ENCODE measurements around the gene FXYD1.

The FXYD1 gene

DNA sequence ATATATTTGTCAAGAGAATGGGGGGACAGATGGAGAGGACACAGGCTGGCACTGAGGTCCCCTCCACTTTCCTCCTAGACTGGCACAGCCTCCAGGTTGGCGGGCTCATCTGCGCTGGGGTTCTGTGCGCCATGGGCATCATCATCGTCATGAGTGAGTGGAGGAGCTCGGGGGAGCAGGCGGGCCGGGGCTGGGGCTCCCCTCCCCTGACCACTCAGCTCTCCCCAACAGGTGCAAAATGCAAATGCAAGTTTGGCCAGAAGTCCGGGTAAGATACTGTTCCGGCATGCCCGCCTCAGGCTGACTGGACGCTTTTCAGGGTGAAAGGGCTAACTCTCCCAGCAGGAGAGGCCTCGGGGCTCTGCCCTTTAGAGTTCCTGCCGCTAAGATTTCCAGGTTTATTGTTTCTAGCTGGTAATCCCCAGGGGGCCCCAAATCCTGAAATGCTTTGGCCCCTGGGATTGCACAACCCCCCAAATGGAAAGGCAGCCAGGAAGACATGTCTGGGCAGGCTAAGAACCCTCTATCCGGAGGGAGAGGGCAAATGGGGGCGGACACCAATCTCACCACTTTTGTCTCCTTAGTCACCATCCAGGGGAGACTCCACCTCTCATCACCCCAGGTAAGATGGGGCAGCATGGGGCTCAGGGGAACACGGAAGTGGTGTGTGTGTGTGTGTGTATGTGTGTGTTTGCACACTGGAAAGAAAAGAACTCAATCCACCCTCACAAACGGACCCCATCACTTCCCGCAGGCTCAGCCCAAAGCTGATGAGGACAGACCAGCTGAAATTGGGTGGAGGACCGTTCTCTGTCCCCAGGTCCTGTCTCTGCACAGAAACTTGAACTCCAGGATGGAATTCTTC lies 15.7 kb upstream of the FXYD1 start:
- TF ChIP-seq, protein P1, sequence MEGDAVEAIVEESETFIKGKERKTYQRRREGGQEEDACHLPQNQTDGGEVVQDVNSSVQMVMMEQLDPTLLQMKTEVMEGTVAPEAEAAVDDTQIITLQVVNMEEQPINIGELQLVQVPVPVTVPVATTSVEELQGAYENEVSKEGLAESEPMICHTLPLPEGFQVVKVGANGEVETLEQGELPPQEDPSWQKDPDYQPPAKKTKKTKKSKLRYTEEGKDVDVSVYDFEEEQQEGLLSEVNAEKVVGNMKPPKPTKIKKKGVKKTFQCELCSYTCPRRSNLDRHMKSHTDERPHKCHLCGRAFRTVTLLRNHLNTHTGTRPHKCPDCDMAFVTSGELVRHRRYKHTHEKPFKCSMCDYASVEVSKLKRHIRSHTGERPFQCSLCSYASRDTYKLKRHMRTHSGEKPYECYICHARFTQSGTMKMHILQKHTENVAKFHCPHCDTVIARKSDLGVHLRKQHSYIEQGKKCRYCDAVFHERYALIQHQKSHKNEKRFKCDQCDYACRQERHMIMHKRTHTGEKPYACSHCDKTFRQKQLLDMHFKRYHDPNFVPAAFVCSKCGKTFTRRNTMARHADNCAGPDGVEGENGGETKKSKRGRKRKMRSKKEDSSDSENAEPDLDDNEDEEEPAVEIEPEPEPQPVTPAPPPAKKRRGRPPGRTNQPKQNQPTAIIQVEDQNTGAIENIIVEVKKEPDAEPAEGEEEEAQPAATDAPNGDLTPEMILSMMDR (IDR thresholded peaks at IDR 0.05), result no peak
- no peak for DNase-seq (ENCODE audit: low spot score)
- peak overlapping the region; percentile 77 for H3K4me3 ChIP-seq
- H3K27ac ChIP-seq, result peak overlapping the region; percentile 90 to 94

DNA sequence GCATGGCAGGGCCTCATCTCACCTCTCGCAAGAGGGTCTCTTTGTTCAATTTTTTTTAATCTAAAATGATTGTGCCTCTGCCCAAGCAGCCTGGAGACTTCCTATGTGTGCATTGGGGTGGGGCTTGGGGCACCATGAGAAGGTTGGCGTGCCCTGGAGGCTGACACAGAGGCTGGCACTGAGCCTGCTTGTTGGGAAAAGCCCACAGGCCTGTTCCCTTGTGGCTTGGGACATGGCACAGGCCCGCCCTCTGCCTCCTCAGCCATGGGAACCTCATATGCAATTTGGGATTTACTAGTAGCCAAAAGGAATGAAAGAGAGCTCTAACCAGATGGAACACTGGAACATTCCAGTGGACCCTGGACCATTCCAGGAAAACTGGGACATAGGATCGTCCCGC lies 15.1 kb upstream of the FXYD1 start:
- peak; percentile 91 for DNase-seq (ENCODE audit: low spot score)
- Histone ChIP-seq H3K4me3 (peak overlapping the region; percentile 77), H3K27ac (peak overlapping the region; percentile 90 to 94)
- TF ChIP-seq, protein P1 (IDR thresholded peaks at IDR 0.05), result no peak

DNA sequence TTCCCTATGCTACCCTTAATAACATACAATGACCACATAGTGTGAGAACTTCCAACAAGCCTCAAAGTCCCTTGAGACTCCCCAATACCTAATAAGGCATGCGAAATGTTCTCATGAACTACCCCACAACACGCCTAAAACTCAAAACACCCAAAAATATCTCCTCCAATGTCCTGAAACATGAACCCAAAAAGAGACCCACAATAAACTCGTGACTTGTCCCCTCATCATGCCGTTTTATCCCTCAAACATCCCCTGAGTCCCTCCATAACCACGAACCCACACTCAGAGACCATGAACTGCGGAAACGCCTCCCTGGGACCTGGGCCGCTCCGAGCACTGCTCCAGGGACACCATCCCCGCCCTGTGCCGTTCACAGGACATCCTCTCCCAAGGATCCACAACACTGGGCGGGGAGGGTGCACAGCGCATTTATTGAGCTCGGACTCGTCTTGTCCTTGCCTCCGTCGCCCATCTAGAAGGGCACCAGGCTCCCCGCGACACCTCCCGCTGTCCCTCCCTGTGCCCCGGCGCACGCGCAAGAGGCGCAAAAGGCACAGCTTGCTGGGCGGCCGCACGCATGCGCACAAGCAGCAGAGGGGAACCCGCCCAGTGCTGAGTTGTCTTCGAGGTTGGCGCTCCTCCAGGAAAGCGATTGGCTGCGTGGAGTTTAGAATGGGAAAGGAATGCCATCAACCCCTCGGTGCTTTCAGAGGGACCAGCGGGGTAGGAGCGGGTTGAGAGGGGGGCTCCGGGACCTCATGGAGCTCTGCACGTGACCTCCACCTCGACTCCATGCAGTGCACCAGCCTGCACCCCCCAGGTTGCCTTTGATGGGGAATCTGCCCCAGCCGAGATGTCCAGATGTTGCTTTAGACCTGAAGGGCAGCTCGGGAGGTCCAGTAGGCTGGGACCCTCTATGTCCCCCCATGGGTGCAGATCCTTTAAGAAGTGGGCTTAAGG lies 14.2 kb upstream of the FXYD1 start:
- DNase-seq (ENCODE audit: low spot score), result peak; percentile 97
- TF ChIP-seq, protein P1 (IDR thresholded peaks at IDR 0.05), result no peak
- H3K27ac ChIP-seq, result peak overlapping the region; percentile 90 to 94
- peak overlapping the region; percentile 77 for H3K4me3 ChIP-seq

DNA sequence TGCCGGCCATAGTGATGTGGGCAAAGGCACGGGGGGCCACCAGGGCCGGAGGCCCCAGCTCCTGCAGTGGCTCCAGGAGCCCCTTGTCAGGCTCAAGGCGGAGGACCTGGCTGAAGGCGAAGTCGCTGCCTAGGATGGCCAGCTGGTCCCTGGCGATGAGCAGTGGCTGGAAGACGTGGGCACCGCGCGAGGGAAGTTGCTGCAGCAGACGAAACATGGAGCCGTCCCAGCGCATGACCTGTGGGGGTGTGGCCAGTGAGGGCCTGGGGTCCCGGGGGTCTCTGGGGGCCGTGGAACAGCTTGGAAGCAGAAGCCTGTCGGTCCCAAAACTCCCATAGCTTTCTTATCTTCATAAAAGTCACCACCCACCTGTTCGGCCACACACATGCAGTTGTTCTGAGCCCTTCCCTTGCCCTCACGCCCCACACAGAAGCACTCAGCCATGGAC lies 13.3 kb upstream of the FXYD1 start:
- Histone ChIP-seq H3K4me3 (peak overlapping the region; percentile 77), H3K27ac (peak overlapping the region in 1 of 2 donors; percentile 94)
- DNase-seq (ENCODE audit: low spot score), result no peak
- TF ChIP-seq, protein P1 (IDR thresholded peaks at IDR 0.05), result no peak

DNA sequence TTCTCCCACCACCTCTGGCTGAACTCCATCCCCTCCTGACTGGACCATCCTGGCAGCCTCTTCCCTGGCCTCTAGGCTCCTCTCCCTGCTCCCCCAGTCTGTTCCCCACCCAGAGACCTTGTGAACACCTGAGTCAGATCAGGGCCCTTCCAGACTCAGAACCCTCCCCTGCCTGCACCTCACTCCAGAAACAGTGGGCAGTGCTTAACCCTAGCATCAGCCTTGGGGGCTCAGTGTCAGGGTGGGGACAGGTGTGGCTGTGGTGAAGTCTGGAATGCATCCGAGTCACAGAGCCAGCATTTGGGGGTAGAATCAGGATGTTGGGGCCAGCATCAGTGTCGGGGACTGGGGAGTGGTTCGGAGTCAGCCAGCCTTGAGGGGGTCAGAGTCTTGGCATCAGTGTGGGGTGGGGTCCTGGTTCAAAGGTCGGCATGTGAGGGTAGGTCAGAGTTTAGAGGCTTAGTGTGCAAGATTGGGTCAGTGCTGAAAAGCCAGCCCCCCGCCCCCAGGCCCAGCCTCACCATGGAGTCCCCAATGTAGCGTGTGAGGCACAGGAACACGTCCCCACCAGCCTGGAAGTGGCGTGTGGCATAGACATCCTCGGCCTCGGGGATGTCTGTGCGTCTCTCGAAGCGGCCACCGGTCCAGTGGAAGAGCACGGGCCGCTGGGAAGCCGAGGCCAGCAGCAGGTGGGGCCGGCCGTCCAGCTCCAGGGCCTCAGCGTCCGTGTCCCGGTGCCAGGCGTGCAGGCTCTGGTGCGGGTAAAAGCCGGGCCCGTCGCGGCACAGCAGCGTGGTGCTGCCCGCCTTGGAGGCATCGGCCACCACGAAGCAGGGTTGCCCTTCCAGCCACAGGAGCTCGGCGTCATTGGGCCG lies 12.6 kb upstream of the FXYD1 start:
- H3K4me3 ChIP-seq, result peak overlapping the region; percentile 27
- TF ChIP-seq, protein P1 (IDR thresholded peaks at IDR 0.05), result no peak
- peak overlapping the region; percentile 43 to 94 for H3K27ac ChIP-seq
- DNase-seq (ENCODE audit: low spot score), result no peak

DNA sequence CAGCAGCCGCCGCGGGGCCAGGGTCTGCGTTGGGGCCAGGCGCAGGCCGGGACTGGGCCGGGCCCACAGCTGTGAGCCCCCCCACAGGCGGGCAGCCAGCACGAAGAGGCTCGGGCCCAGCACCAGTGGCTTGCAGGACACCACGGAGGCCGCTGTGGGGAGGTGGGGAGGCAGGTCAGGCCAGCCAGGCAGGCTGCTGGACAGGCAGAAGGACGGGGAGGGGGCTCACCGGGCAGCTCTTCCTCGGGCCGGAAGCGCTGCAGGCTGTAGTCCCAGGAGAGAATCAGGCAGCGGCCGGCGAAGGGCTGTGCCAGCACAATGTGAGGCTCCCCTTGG lies 12.0 kb upstream of the FXYD1 start:
- TF ChIP-seq, protein P1 (IDR thresholded peaks at IDR 0.05), result no peak
- no peak for DNase-seq (ENCODE audit: low spot score)
- H3K27ac ChIP-seq, result peak overlapping the region; percentile 43 to 94
- peak overlapping the region; percentile 27 for H3K4me3 ChIP-seq

All from coronary artery (tissue), 2 donors.